Thymus (tissue), 14 donors: ENCODE results near the gene FAM9A. TPM values are rescaled to one million over a fixed set of nuclear protein-coding genes. Genes with fewer than 3 reads are reported as not detected.

ENCODE experiments used
- DNase-seq, 9 donors: peaks; one replicate each; pipeline ENCODE4 v3.0.0-alpha.2; 2013; ENCODE audit warnings: low spot score in 9 of 9, low read depth in 6 of 9, missing footprints in 1 of 9
- H3K27ac ChIP-seq, 2 donors: one replicate each; pipeline ENCODE4 v1.5.1; 2013; ENCODE audit warnings: control low read depth in 1 of 2, low read depth in 1 of 2, low read length in 1 of 2, mild to moderate bottlenecking in 1 of 2, moderate library complexity in 1 of 2
- H3K27me3 ChIP-seq, 2 donors: one replicate each; pipeline ENCODE4 v1.5.1; 2013; ENCODE audit warnings: low read length in 1 of 2; ENCODE audit not compliant: control insufficient read depth in 2 of 2, insufficient read depth in 1 of 2
- H3K36me3 ChIP-seq, 2 donors: one replicate each; pipeline ENCODE4 v1.5.1; 2013; ENCODE audit warnings: low read length in 1 of 2, mild to moderate bottlenecking in 1 of 2, moderate library complexity in 1 of 2; ENCODE audit not compliant: control insufficient read depth in 2 of 2, insufficient read depth in 2 of 2
- H3K4me1 ChIP-seq, 2 donors: one replicate each; pipeline ENCODE4 v1.5.1; 2013; ENCODE audit warnings: low read length in 2 of 2; ENCODE audit not compliant: control insufficient read depth in 2 of 2, insufficient read depth in 2 of 2
- H3K4me3 ChIP-seq, 2 donors: one replicate each; pipeline ENCODE4 v1.5.1; 2013; ENCODE audit warnings: low read length in 2 of 2, control low read depth in 1 of 2, mild to moderate bottlenecking in 1 of 2
- H3K9me3 ChIP-seq, 2 donors: one replicate each; pipeline ENCODE4 v1.5.1; 2013; ENCODE audit warnings: low read length in 1 of 2, mild to moderate bottlenecking in 1 of 2; ENCODE audit not compliant: control insufficient read depth in 2 of 2, insufficient read depth in 1 of 2
- WGBS: extraction: QIAGEN DNeasy Blood & Tissue Kit; methylation state at CpG from one replicate; pipeline ENCODE4 v1.1.7; 2013; 5-methylcytosine and 5-hydroxymethylcytosine counted together
- long read RNA-seq, 10 donors: transcript quantifications; one replicate each; lab custom pipeline, GENCODE V29; 2026
- polyA plus RNA-seq: library from polyadenylated mRNA; stranded (reverse); fragments of 200-250 nt; gene quantifications from one replicate; pipeline ENCODE4 v1.2.3, GENCODE V29; 2013
- total RNA-seq: library from RNA; stranded (reverse); fragments of 120-200 nt; gene quantifications from one replicate; pipeline ENCODE4 v1.2.4, GENCODE V29; 2013
- donor health status: healthy.

Gene FAM9A
- total RNA-seq, result not detected
- not detected for polyA plus RNA-seq
- long read RNA-seq, donor 1, result 0 reads
- long read RNA-seq, donor 2, result 0 reads
- long read RNA-seq, donor 3, result 0 reads
- long read RNA-seq, donor 4, result 0 reads
- long read RNA-seq, donor 5, result 0 reads
- long read RNA-seq, donor 6, result 0 reads
- long read RNA-seq, donor 7, result 0 reads
- long read RNA-seq, donor 8, result 0 reads
- long read RNA-seq, donor 9, result 0 reads
- long read RNA-seq, donor 10, result 0 reads

GRCh38 chrX:8801041-8801599 is at the start of gene FAM9A:
TSS of gene FAM9A (minus strand) at chrX:8801383. CDS start at chrX:8800171, 1,212 bp downstream.
- Histone ChIP-seq H3K9me3 (peaks cover 0 to 8% of the 10 kb centered on the region in 2 donors), H3K36me3 (no peaks in the 10 kb centered on the region), H3K4me3 (no peak within 1 kb of the TSS), H3K4me1 (no peaks in the 10 kb centered on the region), H3K27me3 (no peaks in the 10 kb centered on the region), H3K27ac (no peak within 1 kb of the TSS)
- 98% methylated on average over 31 of the region's 32 CpGs for WGBS
- DNase-seq, result no peak

GRCh38 chrX:8850478-8850877 is 49.3 kb upstream of the FAM9A start:
- H3K4me1 ChIP-seq, result no peaks in the 10 kb centered on the region
- 71% methylated on average over 6 of the region's 6 CpGs for WGBS
- H3K9me3 ChIP-seq, result no peaks in the 10 kb centered on the region
- H3K27me3 ChIP-seq, result no peaks in the 10 kb centered on the region
- H3K27ac ChIP-seq, result no peak overlapping the region
- H3K36me3 ChIP-seq, result no peaks in the 10 kb centered on the region
- no peak overlapping the region for H3K4me3 ChIP-seq
- no peak for DNase-seq

GRCh38 chrX:8849945-8850344 is 48.8 kb upstream of the FAM9A start:
- 90% methylated on average over 2 of the region's 2 CpGs for WGBS

GRCh38 chrX:8849458-8849857 is 48.3 kb upstream of the FAM9A start:
- no peak overlapping the region for H3K4me3 ChIP-seq
- no peaks in the 10 kb centered on the region for H3K4me1 ChIP-seq
- H3K9me3 ChIP-seq, result no peaks in the 10 kb centered on the region
- WGBS, result 95% methylated on average over 2 of the region's 2 CpGs
- H3K27me3 ChIP-seq, result no peaks in the 10 kb centered on the region
- no peaks in the 10 kb centered on the region for H3K36me3 ChIP-seq
- no peak overlapping the region for H3K27ac ChIP-seq
- no peak for DNase-seq

More at GRCh38 chrX:8849945-8850344, 48.8 kb upstream of the FAM9A start:
- Histone ChIP-seq H3K4me3 (no peak overlapping the region), H3K27ac (no peak overlapping the region), H3K4me1 (no peaks in the 10 kb centered on the region), H3K27me3 (no peaks in the 10 kb centered on the region), H3K9me3 (no peaks in the 10 kb centered on the region), H3K36me3 (no peaks in the 10 kb centered on the region)
- DNase-seq, result no peak

GRCh38 chrX:8848911-8849310 is 47.7 kb upstream of the FAM9A start:
- Histone ChIP-seq H3K36me3 (no peaks in the 10 kb centered on the region), H3K4me3 (no peak overlapping the region), H3K27me3 (no peaks in the 10 kb centered on the region), H3K27ac (no peak overlapping the region), H3K4me1 (no peaks in the 10 kb centered on the region), H3K9me3 (no peaks in the 10 kb centered on the region)
- 95% methylated on average over 3 of the region's 3 CpGs for WGBS
- DNase-seq, result no peak

- H3K36me3 ChIP-seq, result no peaks in the 10 kb centered on the region
- no peaks in the 10 kb centered on the region for H3K4me1 ChIP-seq
- WGBS, result 86% methylated on average over 3 of the region's 3 CpGs
- no peak for DNase-seq
- H3K4me3 ChIP-seq, result no peak overlapping the region
- H3K27me3 ChIP-seq, result no peaks in the 10 kb centered on the region
- no peak overlapping the region for H3K27ac ChIP-seq
- no peaks in the 10 kb centered on the region for H3K9me3 ChIP-seq
Measured at GRCh38 chrX:8848441-8848840, 47.3 kb upstream of the FAM9A start.

- H3K27ac ChIP-seq, result no peak overlapping the region
- H3K9me3 ChIP-seq, result no peaks in the 10 kb centered on the region
- no peaks in the 10 kb centered on the region for H3K27me3 ChIP-seq
- no peak for DNase-seq
- no peak overlapping the region for H3K4me3 ChIP-seq
- no peaks in the 10 kb centered on the region for H3K36me3 ChIP-seq
- no peaks in the 10 kb centered on the region for H3K4me1 ChIP-seq
- 81% methylated on average over 1 of the region's 1 CpG for WGBS
Measured at GRCh38 chrX:8847360-8847759, 46.2 kb upstream of the FAM9A start.

GRCh38 chrX:8846266-8846665 is 45.1 kb upstream of the FAM9A start:
- H3K4me1 ChIP-seq, result no peaks in the 10 kb centered on the region
- H3K27ac ChIP-seq, result no peak overlapping the region
- no peak for DNase-seq
- WGBS, result 81% methylated on average over 5 of the region's 5 CpGs
- H3K4me3 ChIP-seq, result no peak overlapping the region
- no peaks in the 10 kb centered on the region for H3K9me3 ChIP-seq
- H3K27me3 ChIP-seq, result no peaks in the 10 kb centered on the region
- no peaks in the 10 kb centered on the region for H3K36me3 ChIP-seq

GRCh38 chrX:8845469-8845868 is 44.3 kb upstream of the FAM9A start:
- no peak overlapping the region for H3K4me3 ChIP-seq
- no peaks in the 10 kb centered on the region for H3K9me3 ChIP-seq
- no peak for DNase-seq
- H3K36me3 ChIP-seq, result no peaks in the 10 kb centered on the region
- H3K27ac ChIP-seq, result no peak overlapping the region
- no peaks in the 10 kb centered on the region for H3K27me3 ChIP-seq
- 96% methylated on average over 10 of the region's 10 CpGs for WGBS
- H3K4me1 ChIP-seq, result no peaks in the 10 kb centered on the region
